Measurements from ENCODE around the gene THSD7B.
"Not testable (repeated sequence)": the region's sequence is repeated elsewhere in the genome, so short reads cannot be mapped to it uniquely, and the experiment has no call there.

THSD7B gene

GRCh38 chr2:137051778-137052398 is 286.5 kb downstream of the THSD7B start:
- DNase-seq, result no peak

DNA sequence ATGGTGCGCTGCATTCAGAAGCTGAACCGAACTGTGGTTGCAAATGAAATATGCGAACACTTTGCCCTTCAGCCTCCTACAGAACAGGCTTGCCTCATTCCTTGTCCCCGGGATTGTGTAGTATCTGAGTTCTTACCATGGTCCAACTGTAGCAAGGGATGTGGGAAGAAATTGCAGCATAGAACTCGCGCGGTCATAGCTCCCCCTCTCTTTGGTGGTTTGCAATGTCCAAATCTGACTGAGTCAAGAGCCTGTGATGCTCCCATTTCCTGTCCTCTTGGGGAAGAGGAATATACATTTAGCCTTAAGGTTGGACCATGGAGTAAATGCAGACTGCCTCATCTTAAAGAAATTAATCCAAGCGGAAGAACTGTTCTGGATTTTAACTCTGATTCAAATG is 291.4 kb downstream of the THSD7B start:
- DNase-seq, result no peak

DNA sequence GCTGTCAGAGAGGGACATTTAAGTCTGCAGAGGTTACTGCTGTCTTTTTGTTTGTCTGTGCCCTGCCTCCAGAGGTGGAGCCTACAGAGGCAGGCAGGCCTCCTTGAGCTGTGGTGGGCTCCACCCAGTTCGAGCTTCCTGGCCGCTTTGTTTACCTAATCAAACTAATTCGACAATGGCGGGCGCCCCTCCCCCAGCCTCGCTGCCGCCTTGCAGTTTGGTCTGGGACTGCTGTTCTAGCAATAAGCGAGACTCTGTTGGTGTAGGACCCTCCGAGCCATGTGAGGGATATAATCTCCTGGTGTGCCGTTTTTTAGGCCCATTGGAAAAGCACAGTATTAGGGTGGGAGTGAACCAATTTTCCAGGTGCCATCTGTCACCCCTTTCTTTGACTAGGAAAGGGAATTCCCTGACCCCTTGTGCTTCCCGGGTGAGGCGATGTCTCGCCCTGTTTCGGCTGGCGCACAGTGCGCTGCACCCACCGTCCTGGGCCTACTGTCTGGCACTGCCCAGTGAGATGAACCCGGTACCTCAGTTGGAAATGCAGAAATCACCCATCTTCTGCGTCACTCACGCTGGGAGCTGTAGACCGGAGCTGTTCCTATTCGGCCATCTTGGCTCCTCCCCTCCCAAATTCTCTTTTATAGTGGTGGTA is 310.9 kb downstream of the THSD7B start:
- not testable (repeated sequence) for DNase-seq

GRCh38 chr2:137091704-137092103 is 326.4 kb downstream of the THSD7B start:
- DNase-seq, result no peak

GRCh38 chr2:137093116-137093515 is 327.8 kb downstream of the THSD7B start:
- DNase-seq, result no peak

DNA sequence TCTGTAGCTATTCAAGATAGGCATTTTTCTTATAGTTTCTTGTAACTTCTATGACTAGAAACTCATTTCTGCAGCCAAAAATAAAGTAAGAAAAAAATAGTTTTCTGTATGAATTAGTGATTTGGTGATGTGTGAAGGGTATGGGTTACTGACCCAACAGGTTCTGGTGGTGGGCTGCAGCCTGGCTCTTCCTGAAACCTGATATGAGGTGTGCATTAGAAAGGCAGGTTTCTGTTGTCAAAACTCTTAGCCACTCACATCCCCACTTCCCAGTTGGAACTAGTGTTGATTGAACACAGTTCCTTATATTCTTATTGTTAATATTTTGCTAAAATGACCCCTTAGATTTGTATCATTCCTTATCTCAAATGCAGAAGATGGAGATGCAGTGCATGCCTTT is 330.8 kb downstream of the THSD7B start:
- no peak for DNase-seq

DNA sequence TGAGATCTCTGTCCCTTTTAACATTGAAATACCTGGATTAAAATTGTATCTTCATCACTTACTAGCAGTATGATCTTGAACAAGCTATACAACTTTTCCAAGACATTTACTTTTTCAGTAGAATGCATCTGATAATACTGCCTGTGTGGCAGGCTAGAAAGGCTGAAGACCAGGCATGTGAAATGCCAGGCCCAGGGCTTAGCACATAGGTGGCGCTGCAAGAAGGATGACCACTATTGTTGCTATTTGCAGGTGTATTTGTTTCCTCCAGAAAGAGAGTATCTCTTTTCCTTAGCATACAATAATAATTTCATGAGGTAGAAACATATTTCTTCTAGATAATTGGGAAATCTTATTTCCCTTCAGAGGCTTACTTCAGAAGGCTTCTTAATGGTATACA is 331.3 kb downstream of the THSD7B start:
- no peak for DNase-seq

DNA sequence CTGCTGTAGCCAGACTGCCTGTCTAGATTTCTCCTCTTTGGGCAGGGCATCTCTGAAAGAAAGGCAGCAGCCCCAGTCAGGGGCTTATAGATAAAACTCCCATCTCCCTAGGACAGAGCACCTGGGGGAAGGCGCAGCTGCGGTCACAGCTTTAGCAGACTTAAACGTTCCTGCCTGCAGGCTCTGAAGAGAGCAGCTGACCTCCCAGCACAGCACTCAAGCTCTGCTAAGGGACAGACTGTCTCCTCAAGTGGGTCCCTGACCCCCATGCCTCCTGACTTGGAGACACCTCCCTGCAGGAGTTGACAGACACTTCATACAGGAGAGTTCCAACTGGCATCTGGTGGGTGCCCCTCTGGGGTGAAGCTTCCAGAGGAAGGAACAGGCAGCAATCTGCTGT is 336.5 kb downstream of the THSD7B start:
- DNase-seq, result not testable (repeated sequence)

DNA sequence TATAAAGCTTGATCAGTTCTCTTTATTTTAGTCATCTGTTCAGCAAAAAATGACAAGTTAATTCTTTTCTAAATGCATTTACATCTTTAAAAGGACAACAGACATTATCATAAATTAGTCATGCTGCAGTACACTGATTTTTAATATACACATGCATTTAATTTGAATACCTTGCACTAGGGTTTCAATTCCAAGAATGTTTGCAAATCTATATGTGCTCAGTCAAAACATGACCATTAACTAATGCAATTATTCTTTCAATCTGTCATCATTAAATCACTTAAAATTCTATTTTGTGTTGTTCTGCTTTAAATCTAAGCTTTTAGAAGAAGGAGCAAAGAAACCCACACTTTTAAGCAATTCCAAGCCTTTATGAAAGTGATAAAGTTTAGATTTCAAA is 342.6 kb downstream of the THSD7B start:
- DNase-seq, result no peak

DNA sequence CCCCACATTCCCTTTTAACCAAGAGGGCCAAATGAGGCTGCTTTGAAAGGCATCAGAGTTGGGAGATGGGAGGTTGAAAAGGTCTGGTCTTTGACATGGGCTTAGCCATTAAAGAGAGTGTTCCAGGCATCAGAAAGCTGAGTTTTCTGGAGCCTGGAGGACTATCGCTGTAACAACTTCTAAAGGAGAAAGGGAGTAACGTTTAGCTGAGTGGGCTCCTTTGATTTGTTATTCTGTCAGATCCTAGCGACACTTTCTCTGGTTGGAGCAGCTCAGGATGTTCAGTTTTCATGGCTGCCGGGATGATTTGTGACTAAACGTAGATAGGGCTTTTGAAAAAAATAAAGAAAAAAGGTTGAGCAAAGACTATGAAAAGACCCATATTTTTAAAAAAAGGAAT is 346.6 kb downstream of the THSD7B start:
- DNase-seq, result no peak

DNA sequence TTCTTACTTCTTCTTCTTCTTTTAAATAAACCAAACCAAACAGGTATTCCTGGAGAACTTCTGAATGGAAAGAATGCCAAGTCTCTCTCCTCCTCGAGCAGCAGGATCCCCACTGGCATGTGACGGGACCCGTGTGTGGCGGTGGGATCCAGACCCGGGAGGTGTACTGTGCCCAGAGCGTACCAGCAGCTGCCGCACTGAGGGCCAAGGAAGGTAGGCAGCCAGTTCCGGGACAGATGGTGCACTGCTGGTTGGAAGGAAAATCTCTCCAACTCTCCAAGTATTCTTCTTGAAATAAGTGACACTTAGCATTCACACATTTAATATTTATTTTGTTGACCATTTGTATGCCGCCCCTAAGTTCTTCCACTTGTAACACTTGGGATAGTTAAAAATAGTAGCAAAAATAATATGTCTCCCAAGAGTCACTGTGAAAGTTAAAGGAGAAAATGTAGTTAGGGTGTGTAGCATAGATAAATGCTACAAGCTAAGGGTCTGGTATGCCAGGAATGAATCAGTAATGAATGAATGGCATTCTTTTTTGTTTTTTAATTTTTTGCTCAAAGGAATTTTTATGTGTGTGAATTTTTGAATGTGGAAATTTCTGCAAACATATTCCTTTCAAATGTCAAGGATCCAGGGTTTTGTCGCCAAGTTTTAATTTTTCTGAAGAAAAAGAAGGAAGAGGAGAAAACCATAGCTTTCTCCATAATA is 349.9 kb downstream of the THSD7B start:
- DNase-seq, result no peak

DNA sequence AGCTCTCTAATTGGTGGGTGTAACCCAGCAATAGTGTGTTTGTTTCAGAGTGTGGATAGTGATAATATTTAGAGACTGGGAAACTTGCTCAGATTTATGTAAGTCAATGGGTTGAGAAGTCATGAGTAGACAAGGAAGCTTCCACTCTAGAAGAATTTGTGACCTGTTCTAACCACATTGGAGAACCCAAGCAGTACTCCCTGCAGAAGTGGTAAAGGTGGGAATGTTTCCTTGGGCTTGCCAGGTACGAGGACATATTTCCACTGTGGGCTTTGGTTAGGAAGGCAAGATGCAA is 350.4 kb downstream of the THSD7B start:
- no peak for DNase-seq

DNA sequence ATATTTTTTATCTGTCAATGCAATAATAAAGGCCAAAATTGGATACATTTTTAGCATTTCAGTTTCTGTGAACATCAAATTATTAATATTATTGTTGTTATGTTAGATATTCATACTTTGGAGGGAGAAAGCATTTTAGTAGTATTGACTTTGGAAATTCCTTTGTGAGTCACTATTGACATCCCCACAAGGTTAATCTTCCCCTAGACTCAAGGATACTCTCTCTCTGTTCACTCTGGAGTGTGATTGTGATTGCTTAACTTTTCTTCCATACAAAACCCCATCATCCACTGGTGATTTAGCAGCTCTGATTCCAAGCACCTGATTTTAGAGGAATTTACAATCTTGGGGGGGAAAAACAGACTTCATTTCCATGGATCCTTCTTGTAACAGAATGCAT is 352.0 kb downstream of the THSD7B start:
- no peak for DNase-seq

GRCh38 chr2:137118140-137118539 is 352.8 kb downstream of the THSD7B start:
- DNase-seq, result no peak

DNA sequence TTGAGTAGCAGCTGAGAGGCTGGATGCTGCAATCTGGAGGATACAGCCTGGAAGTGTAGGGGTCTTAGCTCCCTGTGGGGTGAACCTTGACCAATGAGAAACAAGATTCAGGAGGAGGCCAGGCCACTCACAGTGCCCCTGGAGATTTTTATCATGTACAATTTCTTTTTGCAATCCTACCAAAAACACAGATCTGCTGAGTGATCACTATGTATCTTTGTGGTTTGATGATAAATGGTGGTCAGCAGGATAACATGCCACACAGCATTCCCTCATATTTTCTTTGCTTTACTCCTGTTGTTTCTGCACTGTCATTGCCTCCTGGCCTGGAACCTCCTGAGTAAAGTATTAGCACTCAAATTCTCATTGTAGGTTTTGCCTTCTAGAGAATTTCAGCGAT is 357.9 kb downstream of the THSD7B start:
- DNase-seq, result no peak

DNA sequence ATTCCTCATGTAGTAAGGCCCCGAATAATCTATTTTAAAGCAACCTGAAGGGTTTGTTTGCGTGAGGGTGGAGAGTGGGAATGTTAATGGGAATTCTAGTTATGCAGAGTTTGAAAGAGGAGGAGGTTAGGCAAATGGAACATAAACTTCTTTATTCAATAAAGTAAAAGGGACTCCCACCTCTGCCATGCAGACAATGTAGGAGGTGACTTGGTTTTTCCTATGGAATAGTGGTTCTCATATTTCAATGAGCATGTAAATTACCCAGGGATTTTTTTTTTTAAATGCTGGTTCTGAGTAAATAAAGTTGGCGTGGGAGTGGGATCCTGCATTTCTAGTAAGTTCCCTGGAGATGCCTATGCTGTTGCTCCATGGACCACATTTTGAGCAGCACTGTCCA is 367.9 kb downstream of the THSD7B start:
- no peak for DNase-seq

GRCh38 chr2:137138263-137138662 is 372.9 kb downstream of the THSD7B start:
- no peak for DNase-seq

DNA sequence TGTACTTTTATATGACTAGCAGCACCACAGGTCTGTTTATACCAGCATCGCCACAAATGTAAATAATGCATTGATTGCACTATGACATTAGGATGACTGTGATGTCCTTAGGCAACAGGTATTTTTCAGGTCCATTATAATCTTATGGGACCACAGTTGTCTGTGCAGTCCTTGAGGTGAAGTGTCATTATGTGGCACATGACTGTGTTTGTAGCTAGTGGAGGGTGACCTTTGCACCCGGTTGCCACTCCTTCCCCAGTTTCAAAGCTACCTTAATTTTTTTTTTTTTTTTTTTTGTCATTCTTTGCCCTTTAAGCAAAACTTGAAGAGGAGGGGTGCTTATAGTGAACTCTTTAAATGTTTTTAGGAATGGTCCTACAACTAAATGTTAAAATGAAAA is 386.4 kb downstream of the THSD7B start:
- no peak for DNase-seq

- DNase-seq, result no peak
Measured at GRCh38 chr2:137154946-137155345, 389.6 kb downstream of the THSD7B start.

DNA sequence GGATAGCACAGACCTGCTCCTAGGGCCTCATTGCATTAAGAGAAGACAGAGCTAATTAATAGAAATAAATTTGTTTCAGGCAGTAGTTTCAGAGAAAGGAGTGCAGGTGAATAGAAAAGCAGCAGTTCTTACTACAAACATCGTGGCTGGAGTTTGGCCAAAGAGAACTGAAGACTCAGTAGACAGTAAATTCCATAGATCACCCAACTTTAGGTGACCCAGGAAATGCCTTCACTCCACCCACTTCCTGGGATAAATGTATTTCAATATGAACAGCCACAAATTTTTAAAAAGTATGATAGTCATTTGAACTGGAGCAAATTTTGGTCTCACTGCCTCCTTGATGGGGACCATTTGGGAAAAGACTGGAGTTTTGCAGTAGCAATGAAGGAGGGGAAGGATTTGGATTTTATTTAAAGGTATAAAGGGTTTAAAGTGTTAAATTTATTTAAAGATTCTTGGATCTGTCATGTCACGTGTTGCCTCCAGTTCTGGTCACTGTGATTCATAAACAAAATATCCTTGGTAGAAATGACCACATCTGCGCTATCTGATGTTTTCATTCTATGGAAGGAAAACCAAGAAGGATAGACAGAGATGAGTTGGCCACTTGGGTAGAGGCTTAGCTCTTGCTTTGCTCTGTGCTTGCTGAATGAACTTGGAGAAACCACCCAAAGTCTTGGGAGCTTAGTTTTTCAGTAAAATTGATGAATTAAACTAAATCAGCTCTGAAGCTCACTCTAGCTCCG is 390.2 kb downstream of the THSD7B start:
- no peak for DNase-seq

GRCh38 chr2:137156221-137156844 is 391.0 kb downstream of the THSD7B start:
- no peak for DNase-seq

DNA sequence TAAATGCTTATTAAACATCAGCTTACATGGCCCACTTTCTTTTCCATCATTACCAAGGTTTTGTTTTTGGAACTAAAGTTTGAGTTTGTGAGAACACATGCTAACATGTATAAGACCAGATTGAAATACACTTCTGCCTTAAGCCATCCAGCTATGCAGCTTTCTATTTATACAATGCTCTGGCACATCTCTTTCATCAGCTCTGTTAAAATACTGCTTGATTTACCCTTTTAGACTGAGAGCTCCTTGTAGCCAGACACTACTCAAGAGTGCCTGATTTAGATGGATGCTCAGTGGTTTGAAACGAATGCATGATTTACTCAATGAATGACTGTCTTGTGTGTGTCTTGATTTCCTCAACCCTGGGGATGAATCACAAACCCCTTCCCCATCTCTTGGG is 392.5 kb downstream of the THSD7B start:
- no peak for DNase-seq

- no peak for DNase-seq
Measured at GRCh38 chr2:137161250-137161649, 395.9 kb downstream of the THSD7B start.

Data from T1000 (cell line).